ENCODE measurements around the gene OTULINL. TPM values are rescaled to one million over a fixed set of nuclear protein-coding genes. Genes with fewer than 3 reads are reported as not detected.

OTULINL gene
- total and polyA plus RNA-seq, 2 experiments from 2014 or later: 0.27 to 0.95 TPM

DNA sequence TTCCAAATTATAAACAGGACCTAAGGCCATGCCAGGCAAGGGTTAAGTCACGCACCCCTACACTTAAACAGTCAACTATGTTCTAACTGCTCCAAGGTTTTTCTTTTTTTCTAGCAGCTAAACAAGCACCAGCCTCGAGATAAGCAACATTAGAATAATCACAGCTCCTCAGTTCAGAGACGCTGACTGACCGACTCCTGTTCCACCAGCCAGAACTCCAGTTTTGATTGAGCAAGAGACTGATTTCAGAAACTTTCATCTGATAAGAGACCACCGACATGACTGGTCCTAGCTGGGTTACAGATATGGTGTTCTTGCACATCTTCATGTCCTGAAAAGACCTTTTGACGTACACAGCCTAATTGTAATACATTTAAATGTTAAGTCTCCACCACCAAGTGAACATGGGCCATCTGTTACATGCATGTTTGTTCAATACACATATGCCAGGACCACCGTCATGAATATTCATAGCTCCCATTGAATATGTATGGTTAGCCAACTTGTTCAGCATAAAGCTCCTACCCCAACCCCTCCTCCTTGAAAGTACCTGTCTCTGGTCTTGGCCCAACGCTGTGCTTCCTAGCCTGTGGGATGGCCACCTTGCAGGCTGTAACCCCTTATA lies 23.7 kb upstream of the OTULINL start:
- Histone ChIP-seq H3K9me3 (ENCODE audit: low read depth) (no peaks in the 10 kb centered on the region), H3K4me3 (no peak overlapping the region), H3K27me3 (no peaks in the 10 kb centered on the region), H3K36me3 (no peaks in the 10 kb centered on the region), H3K4me1 (ENCODE audit: low read depth) (no peaks in the 10 kb centered on the region), H3K27ac (no peak overlapping the region)
- peak in 1 of 2 donors; percentile 83 for DNase-seq (ENCODE audit: low read depth in 1 of 2, low spot score in 1 of 2)
- TF ChIP-seq, protein P1, sequence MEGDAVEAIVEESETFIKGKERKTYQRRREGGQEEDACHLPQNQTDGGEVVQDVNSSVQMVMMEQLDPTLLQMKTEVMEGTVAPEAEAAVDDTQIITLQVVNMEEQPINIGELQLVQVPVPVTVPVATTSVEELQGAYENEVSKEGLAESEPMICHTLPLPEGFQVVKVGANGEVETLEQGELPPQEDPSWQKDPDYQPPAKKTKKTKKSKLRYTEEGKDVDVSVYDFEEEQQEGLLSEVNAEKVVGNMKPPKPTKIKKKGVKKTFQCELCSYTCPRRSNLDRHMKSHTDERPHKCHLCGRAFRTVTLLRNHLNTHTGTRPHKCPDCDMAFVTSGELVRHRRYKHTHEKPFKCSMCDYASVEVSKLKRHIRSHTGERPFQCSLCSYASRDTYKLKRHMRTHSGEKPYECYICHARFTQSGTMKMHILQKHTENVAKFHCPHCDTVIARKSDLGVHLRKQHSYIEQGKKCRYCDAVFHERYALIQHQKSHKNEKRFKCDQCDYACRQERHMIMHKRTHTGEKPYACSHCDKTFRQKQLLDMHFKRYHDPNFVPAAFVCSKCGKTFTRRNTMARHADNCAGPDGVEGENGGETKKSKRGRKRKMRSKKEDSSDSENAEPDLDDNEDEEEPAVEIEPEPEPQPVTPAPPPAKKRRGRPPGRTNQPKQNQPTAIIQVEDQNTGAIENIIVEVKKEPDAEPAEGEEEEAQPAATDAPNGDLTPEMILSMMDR (IDR thresholded peaks at IDR 0.05; ENCODE audit: low read depth, low read length): no peak

DNA sequence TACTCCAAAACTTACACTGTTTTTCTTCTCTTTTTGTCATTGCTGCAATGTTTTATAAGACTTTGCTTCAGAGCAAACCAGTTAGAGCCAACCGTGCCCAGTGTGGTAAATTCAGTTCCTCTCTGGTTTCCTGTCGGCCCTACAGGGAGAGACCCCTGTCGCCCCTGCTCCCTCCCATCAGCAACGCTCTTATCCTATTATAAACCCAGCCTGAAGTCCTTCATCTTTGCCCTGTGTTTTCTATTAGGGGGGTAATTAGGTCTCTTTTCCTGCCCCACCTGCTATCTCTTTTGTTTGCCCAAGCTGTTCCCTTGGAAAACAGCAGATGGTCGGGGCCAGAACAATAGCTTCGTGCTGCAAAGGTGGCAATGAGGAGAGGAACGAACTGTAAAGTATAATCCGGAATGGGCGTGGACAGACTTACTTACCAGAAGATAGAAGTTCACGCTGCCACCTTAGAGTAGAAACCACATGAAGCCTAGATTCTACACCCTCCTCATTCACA lies 21.4 kb upstream of the OTULINL start:
- TF ChIP-seq, protein P1 (IDR thresholded peaks at IDR 0.05; ENCODE audit: low read depth, low read length): no peak
- H3K4me3 ChIP-seq: no peak overlapping the region
- H3K36me3 ChIP-seq: no peaks in the 10 kb centered on the region
- no peak overlapping the region for H3K27ac ChIP-seq
- H3K9me3 ChIP-seq (ENCODE audit: low read depth): no peaks in the 10 kb centered on the region
- no peaks in the 10 kb centered on the region for H3K27me3 ChIP-seq
- no peak for DNase-seq (ENCODE audit: low read depth in 1 of 2, low spot score in 1 of 2)
- no peaks in the 10 kb centered on the region for H3K4me1 ChIP-seq (ENCODE audit: low read depth)

- no peak for DNase-seq (ENCODE audit: low read depth in 1 of 2, low spot score in 1 of 2)
- H3K27ac ChIP-seq: no peak overlapping the region
- H3K36me3 ChIP-seq: no peaks in the 10 kb centered on the region
- no peaks in the 10 kb centered on the region for H3K4me1 ChIP-seq (ENCODE audit: low read depth)
- H3K4me3 ChIP-seq: no peak overlapping the region
- H3K27me3 ChIP-seq: no peaks in the 10 kb centered on the region
- TF ChIP-seq, protein P1 (IDR thresholded peaks at IDR 0.05; ENCODE audit: low read depth, low read length): no peak
- no peaks in the 10 kb centered on the region for H3K9me3 ChIP-seq (ENCODE audit: low read depth)
Observed at GRCh38 chr5:14561741-14562140, 19.9 kb upstream of the OTULINL start.

DNA sequence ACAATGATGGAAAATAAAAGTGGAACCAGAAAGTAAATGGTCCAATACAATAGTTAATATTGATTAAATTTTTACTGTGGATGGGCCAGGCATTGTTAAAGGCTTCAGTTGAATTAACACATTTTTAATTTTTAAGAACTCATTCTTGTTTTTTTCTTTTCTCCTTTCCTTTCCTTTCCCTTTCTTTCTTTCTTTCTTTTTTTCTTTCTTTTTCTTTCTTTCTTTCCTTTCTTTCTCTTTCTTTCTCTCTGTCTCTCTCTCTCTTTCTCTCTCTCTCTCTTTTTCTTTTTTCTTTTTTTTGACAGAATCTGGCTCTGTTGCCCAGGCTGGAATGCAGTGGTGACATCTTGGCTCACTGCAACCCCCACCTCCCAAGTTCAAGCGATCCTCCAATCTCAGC lies 13.3 kb upstream of the OTULINL start:
- Histone ChIP-seq H3K36me3 (no peaks in the 10 kb centered on the region), H3K27ac (no peak overlapping the region), H3K9me3 (ENCODE audit: low read depth) (no peaks in the 10 kb centered on the region), H3K4me3 (no peak overlapping the region), H3K27me3 (no peaks in the 10 kb centered on the region), H3K4me1 (ENCODE audit: low read depth) (no peaks in the 10 kb centered on the region)
- TF ChIP-seq, protein P1 (IDR thresholded peaks at IDR 0.05; ENCODE audit: low read depth, low read length): no peak
- DNase-seq (ENCODE audit: low read depth in 1 of 2, low spot score in 1 of 2): no peak

DNA sequence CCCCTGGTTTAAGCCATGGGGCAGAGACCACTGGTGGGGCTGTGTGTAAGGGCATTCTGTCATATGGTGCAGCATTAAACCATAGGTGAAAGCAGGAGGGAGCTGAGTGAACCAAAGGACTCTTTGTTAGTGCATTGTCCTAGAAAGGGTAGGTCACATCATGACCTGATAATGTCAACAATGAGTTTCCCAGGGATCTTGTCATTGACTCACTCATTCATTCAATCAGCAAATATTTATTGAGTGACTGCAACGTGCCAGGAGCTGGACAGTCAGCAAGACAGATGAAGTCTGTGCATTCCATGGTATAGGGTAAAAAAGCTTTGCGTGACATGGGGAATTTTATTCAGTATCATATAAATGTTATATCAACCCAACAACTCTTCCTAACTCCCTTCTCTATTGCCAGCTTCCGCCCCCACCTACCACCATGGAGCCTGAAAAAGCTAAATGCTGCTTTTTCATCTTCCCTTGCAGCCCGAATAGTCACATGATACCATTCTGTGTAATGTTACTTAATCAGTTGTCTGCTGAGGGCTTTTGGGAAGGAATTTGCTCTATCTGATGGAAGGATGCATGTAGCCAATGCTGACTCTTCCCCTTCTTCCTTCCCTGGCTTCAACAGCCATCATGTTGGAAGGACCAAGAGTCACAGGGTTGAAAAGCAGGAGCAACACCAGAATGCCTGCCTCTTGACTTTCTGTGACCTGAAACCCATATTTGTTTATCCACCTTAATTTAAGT lies 11.5 kb upstream of the OTULINL start:
- TF ChIP-seq, protein P1 (IDR thresholded peaks at IDR 0.05; ENCODE audit: low read depth, low read length): no peak
- Histone ChIP-seq H3K4me3 (no peak overlapping the region), H3K9me3 (ENCODE audit: low read depth) (no peaks in the 10 kb centered on the region), H3K27me3 (no peaks in the 10 kb centered on the region), H3K36me3 (no peaks in the 10 kb centered on the region), H3K4me1 (ENCODE audit: low read depth) (no peaks in the 10 kb centered on the region), H3K27ac (no peak overlapping the region)
- DNase-seq (ENCODE audit: low read depth in 1 of 2, low spot score in 1 of 2): no peak

Measured in cardiac muscle cell (in vitro differentiated cells and primary cell).